ENCODE data around the gene SCAND1.
"Not testable (repeated sequence)": the region's sequence is repeated elsewhere in the genome, so short reads cannot be mapped to it uniquely, and the experiment has no call there.

Gene SCAND1

DNA sequence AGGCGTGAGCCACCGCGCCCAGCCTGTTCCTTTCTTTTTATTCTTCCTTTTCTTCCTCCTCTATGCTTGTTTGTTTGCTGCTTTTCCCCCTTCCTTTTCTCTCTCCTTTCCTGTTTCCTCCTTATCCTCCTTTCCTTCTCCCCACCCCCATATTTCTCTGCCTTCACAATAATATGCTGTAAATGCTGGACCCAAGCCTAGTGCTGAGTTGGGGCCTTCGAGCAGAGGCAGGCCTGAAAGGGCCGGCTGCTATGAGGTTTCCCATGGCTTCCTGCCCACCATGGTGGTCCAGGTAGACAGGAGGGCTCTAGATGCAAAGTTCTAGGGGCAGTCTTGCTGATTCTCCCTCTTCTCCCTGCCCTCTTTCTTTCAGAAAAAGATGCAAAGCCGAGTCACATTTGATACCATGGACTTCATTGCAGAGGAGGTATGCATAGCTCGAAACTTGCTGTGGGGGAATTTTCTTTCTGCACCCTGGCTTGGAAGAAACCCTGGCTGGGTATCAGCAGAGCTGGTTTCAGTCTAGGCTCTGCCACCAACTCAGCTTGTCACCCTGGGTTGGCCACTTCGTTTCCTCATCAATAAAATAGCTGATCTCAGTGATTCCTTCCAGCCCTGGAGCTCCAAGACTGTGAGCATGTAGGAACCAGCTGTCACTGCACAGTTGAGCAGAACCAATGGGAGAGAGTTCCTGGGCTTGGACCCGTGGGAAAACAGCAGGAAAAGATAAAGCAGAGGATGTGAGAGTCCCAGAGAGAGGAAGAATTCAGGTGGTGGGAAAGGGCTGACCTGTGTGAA lies 21.5 kb upstream of the SCAND1 start:
- no peak overlapping the region for H3K4me3 Mint-ChIP-seq
- H3K9me3 Mint-ChIP-seq (ENCODE audit: low read depth) = no peaks in the 10 kb centered on the region
- no peaks in the 10 kb centered on the region for H3K4me1 Mint-ChIP-seq (ENCODE audit: low read depth)
- no peaks in the 10 kb centered on the region for H3K27me3 Mint-ChIP-seq
- H3K27ac Mint-ChIP-seq = no peak overlapping the region
- no peaks in the 10 kb centered on the region for H3K36me3 Mint-ChIP-seq

DNA sequence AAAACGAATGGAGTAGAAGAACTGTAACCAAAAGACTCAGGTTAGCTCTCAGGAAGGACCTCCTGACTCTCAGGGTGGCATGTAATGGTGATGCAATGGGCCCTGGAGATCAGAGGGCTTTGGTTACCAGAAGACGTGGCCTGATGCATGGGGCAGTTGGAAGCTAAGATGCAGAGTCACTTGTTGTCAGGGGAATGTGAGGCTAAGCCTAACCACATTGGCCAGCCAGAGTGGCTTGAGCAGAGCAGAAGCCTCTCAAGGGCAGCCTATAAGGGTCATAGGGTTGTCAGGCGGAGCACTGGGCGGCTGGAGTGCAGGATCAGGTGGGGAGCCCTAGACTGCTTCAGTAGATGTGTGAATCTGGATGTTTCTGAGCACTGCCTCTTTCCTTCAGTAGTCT lies 20.0 kb upstream of the SCAND1 start:
- no peaks in the 10 kb centered on the region for H3K27me3 Mint-ChIP-seq
- no peaks in the 10 kb centered on the region for H3K36me3 Mint-ChIP-seq
- no peak overlapping the region for H3K4me3 Mint-ChIP-seq
- H3K9me3 Mint-ChIP-seq (ENCODE audit: low read depth) = no peaks in the 10 kb centered on the region
- H3K27ac Mint-ChIP-seq = no peak overlapping the region
- no peaks in the 10 kb centered on the region for H3K4me1 Mint-ChIP-seq (ENCODE audit: low read depth)

DNA sequence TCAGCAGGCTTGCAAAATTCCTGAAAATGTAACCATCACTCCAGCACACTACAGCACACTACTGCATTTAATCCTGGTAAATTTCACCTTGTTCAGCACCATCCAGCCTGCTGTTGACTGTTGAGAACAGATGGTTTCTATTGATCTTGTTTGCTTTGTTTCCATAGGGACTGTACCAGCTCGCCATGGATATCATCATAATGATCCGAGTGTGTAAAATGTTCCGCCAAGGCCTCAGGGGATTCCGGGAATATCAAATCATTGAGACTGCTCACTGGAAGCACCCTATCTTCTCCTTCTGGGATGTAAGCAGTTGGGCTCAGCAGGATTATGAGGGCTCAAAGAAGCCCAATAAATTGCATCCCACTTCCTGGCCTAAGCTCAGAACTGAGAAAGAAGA lies 18.2 kb upstream of the SCAND1 start:
- Mint-ChIP-seq H3K9me3 (ENCODE audit: low read depth) (no peaks in the 10 kb centered on the region), H3K36me3 (no peaks in the 10 kb centered on the region), H3K4me1 (ENCODE audit: low read depth) (no peaks in the 10 kb centered on the region), H3K4me3 (no peak overlapping the region), H3K27ac (no peak overlapping the region), H3K27me3 (no peaks in the 10 kb centered on the region)

DNA sequence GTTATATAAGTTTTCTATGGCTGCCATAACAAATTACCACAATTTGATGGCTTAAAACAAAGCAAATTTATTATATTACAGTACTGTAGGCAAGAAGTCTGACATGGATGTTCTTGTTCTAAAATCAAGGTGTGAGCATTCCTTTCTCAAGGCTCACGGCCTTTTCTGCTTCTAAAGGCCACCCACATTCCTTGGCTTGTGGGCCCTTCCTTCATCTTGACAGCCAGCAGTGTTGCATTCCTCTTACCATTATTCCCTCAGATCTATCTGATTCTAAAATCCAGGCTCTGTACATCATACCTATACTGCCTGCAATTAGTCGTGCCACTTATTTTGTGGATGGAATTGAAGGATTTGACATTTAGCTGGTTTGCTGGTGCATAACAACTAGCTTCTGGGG lies 17.7 kb upstream of the SCAND1 start:
- H3K27ac Mint-ChIP-seq = no peak overlapping the region
- H3K4me1 Mint-ChIP-seq (ENCODE audit: low read depth) = no peaks in the 10 kb centered on the region
- no peak overlapping the region for H3K4me3 Mint-ChIP-seq
- H3K27me3 Mint-ChIP-seq = no peaks in the 10 kb centered on the region
- H3K9me3 Mint-ChIP-seq (ENCODE audit: low read depth) = no peaks in the 10 kb centered on the region
- H3K36me3 Mint-ChIP-seq = no peaks in the 10 kb centered on the region

DNA sequence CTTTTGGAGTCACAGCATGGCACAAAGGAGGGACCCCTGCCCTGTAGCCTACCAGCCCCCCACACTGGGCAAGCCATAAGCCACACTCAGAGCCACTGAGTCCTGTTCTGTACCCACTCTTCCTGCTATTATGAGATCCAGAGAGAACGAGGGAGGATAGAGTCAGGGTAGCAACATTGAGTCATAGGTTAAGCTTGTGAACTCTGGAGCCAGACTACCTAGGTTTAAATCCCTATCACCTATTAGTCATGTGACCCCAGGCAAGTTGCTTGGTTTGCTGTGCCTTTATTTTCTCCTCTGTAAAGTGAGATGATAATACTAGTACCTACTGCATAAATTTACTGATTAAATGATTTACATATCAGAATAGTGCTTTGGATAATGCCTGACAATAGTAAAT lies 14.6 kb upstream of the SCAND1 start:
- H3K27ac Mint-ChIP-seq = no peak overlapping the region
- H3K4me3 Mint-ChIP-seq = no peak overlapping the region
- no peaks in the 10 kb centered on the region for H3K27me3 Mint-ChIP-seq
- no peaks in the 10 kb centered on the region for H3K9me3 Mint-ChIP-seq (ENCODE audit: low read depth)
- peaks cover 3% of the 10 kb centered on the region for H3K4me1 Mint-ChIP-seq (ENCODE audit: low read depth)
- H3K36me3 Mint-ChIP-seq = no peaks in the 10 kb centered on the region

DNA sequence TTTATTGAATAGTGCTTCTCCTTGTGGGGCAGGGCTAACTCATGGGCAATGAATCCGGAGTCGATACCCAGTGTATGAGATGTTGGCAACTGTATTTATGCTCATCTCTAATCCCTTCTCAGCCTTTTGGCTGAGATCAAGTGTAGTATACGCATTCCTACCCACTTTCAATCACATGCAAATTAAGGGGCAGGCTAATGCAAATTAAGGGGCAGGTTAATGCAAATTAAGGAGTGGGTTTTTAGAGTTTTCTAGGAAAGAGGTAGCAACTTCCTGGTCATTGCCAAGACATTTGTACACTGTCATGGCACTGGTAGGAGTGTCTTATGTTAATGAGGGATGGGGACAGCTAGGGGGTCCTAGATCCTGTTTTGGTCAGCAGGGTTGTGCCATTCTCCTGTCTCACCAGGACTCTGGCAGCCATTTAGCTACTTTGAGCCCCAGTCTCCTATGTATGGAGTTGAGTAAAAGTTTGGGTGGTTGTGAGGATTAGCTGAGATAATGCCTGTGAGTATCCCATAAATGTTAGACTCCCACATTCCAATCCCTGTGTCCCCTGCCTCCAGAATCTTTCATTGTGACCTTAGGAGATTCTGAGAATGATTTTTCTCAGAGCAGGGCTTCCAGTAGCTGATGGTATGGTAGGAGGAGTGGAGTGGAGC lies 13.8 kb upstream of the SCAND1 start, which contains the start of gene CNBD2:
CNBD2 (plus strand) TSS at position 612 of the 662 bp plus-strand sequence. CDS start 173 bp downstream, outside the sequence.
- H3K27ac Mint-ChIP-seq = no peak within 1 kb of the TSS
- no peak within 1 kb of the TSS for H3K4me3 Mint-ChIP-seq
- H3K9me3 Mint-ChIP-seq (ENCODE audit: low read depth) = no peaks in the 10 kb centered on the region
- no peaks in the 10 kb centered on the region for H3K27me3 Mint-ChIP-seq
- H3K36me3 Mint-ChIP-seq = no peaks in the 10 kb centered on the region
- peaks cover 3% of the 10 kb centered on the region for H3K4me1 Mint-ChIP-seq (ENCODE audit: low read depth)

DNA sequence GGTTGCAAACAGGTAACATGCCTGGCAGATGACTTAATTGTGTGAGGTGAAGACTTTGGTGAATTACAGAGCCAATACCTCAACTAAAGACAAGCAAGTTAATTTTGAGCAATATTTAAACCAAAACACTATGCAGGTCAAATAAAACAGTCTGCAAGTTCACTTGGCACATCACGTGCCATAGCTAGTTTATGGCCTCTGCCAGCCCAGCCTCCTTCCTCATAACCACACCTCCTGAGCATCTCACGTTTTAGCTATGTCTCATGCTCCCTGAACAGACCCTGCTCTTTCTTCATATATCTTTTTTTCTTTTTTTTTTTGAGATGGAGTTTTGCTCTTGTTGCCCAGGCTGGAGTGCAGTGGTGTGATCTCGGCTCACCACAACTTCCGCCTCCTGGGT lies 9.6 kb upstream of the SCAND1 start:
- Mint-ChIP-seq H3K4me1 (ENCODE audit: low read depth) (peaks cover 3% of the 10 kb centered on the region), H3K9me3 (ENCODE audit: low read depth) (peaks cover 6% of the 10 kb centered on the region), H3K27me3 (no peaks in the 10 kb centered on the region), H3K4me3 (no peak overlapping the region), H3K27ac (no peak overlapping the region), H3K36me3 (no peaks in the 10 kb centered on the region)

DNA sequence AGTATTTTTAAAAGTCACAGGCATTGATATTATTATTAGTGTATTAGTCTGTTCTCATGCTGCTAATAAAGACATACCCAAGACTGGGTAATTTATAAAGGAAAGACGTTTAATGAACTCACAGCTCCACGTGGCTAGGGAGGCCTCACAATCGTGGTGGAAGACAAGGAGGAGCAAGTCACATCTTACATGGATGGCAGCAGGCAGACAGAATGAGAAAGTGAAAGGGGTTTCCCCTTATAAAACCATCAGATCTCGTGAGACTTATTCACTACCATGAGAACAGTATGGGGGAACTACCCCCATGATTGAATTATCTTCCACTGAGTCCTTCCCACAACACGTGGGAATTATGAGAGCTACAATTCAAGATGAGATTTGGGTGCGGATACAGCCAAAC lies 5.0 kb upstream of the SCAND1 start:
- H3K9me3 Mint-ChIP-seq (ENCODE audit: low read depth); H3K4me1 Mint-ChIP-seq (ENCODE audit: low read depth); H3K27me3 Mint-ChIP-seq; H3K36me3 Mint-ChIP-seq; H3K4me3 Mint-ChIP-seq; H3K27ac Mint-ChIP-seq: not testable (repeated sequence)

DNA sequence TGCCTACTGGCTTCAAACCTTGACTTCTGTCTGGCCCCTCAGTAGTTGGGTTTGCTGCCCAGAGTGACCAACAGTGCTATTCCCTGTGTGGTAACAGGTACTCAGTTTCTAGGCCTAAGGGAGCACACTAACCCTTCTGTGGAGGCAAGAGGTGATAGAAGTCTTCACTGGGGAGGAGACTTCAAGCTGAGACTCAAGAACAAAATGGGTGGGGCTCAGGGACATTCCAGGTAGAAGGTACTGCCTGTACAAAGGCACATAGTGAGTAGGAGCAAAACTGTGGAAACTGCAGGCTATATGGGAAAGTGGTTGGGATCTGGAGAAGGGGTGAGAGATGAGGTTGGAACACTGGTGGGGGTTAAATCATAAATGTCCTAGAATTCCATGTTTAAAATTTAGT lies 2.3 kb upstream of the SCAND1 start:
- Mint-ChIP-seq H3K4me1 (ENCODE audit: low read depth) (peaks cover 21% of the 10 kb centered on the region), H3K9me3 (ENCODE audit: low read depth) (peaks cover 6% of the 10 kb centered on the region)

DNA sequence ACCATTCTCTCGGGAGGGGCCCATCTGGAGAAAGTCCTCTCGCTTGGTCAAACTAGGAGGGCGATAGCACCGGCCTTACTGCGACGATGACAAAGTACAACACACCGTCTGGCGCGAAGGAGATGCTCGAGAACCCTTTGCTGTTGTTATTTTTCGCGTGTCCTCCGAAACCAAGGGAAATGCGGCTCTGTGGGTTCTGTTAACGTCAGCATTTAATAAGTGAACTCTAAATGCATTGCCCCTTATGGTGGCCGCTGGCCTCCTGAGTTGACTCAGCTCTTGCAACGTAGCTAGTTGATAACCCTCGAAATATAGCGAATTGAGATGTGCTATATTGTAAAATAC lies 577 bp upstream of the SCAND1 start:
- Mint-ChIP-seq H3K27ac (peak overlapping the region; percentile 100), H3K36me3 (peaks cover 3% of the 10 kb centered on the region), H3K4me3 (peak overlapping the region; percentile 99), H3K9me3 (ENCODE audit: low read depth) (peaks cover 6% of the 10 kb centered on the region), H3K27me3 (no peaks in the 10 kb centered on the region), H3K4me1 (ENCODE audit: low read depth) (peaks cover 25% of the 10 kb centered on the region)

More for the DNA sequence above, 2.3 kb upstream of the SCAND1 start:
- peaks cover 3% of the 10 kb centered on the region for H3K36me3 Mint-ChIP-seq
- H3K27me3 Mint-ChIP-seq = no peaks in the 10 kb centered on the region
- no peak overlapping the region for H3K4me3 Mint-ChIP-seq
- no peak overlapping the region for H3K27ac Mint-ChIP-seq

DNA sequence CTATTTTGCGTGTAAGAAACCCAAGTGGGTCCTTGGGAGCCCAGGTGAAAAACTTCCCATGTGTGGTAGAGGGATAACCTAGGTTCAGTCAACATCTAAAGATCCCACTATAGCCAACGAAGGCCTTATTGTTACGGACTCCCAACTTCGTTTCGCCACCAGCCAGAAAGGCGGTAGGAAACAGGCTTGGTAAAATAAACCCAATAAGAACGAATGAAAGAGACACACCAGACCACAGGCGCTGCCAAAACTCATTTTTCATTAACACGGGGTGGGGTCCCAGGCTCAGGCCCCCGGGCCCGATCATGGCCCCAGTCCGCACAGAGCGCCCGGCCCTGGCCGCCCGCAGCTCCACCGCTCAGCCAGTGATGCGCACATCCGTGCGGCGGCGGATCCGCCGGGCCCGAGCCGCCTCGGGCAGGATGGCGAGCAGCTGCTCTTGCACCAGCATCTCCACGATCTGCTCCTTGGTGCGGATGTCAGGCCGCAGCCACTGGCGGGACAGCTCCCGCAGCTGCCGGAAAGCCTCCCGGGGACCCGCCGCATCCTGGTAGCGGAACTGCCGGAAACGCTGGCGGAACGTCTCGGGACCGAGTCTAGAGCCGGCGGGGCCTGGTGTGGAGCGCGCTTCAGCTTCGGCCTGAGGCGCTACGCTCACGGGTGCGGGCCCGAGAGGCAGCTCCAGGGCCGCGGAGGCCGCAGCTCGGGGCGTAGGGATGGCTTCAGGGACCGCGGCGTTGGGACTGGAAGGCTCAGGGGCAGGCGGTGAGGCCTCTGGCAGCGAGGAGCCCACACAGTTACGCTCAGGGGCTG lies 709 bp downstream of the SCAND1 start:
- peak overlapping the region; percentile 100 for H3K27ac Mint-ChIP-seq
- peaks cover 25% of the 10 kb centered on the region for H3K4me1 Mint-ChIP-seq (ENCODE audit: low read depth)
- peak overlapping the region; percentile 99 for H3K4me3 Mint-ChIP-seq
- H3K36me3 Mint-ChIP-seq = peaks cover 3% of the 10 kb centered on the region
- H3K27me3 Mint-ChIP-seq = no peaks in the 10 kb centered on the region
- H3K9me3 Mint-ChIP-seq (ENCODE audit: low read depth) = no peaks in the 10 kb centered on the region

DNA sequence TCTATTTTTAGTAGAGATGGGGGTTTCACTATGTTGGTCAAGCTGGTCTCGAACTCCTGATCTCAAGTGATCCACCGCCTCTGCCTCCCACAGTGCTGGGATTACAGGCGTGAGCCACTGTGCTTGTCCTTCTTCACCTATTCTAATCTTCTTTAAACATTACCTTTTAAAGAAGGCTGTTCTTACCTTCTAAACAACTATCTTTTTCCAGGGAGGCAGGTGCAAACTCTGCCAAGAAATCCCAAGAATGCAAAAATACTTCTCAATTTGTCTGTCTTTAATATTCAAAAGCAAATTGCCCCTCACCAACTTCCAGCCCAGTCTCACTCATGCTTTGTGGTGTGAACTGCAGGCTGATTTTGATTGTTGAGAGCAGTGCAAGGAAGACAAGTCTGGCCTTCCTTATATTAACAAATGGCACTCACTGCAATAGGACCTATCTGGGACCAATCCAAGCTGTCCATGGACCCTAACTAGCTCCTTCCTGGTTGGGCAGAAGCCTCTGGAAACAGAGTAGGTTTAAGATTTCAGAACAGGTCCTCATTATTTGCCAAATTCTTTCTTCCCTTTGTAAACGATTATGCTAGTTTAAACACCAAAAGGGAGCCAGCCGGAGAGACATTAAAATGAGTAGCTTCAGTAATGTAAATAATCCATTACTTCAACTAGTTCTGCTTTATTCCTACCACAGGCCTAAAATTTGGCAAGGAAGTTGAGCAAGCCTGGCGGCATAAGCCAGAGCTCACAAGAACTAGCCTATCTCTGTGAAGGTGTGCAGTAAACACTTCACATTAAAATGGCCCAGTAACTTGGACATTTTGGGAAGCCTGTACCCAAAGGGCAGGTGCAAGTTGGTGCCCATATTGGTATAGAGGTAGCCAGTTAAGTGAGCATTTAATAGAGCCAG lies 1.6 kb downstream of the SCAND1 start:
- H3K36me3 Mint-ChIP-seq = peaks cover 4% of the 10 kb centered on the region
- no peaks in the 10 kb centered on the region for H3K9me3 Mint-ChIP-seq (ENCODE audit: low read depth)
- peaks cover 25% of the 10 kb centered on the region for H3K4me1 Mint-ChIP-seq (ENCODE audit: low read depth)
- peak overlapping the region; percentile 100 for H3K27ac Mint-ChIP-seq
- no peaks in the 10 kb centered on the region for H3K27me3 Mint-ChIP-seq
- H3K4me3 Mint-ChIP-seq = peak overlapping the region; percentile 99

DNA sequence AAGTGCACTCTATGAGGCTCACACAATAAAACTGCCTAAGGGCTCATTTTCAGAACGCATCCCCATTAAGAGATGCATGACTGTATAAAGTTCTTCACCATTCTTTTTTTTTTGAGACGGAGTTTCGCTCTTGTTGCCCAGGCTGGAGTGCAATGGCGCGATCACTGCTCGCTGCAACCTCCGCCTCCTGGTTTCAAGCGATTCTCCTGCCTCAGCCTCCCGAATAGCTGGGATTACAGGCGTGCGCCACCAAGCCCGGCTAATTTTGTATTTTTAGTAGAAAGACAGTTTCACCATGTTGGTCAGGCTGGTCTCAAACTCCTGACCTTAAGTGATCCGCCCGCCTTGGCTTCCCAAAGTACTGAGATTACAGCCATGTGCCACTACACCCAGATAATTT lies 2.2 kb downstream of the SCAND1 start:
- Mint-ChIP-seq H3K4me1 (ENCODE audit: low read depth) (peaks cover 30% of the 10 kb centered on the region), H3K4me3 (peak overlapping the region; percentile 99), H3K27ac (peak overlapping the region; percentile 100)
- H3K36me3 Mint-ChIP-seq; H3K27me3 Mint-ChIP-seq; H3K9me3 Mint-ChIP-seq (ENCODE audit: low read depth): not testable (repeated sequence)

DNA sequence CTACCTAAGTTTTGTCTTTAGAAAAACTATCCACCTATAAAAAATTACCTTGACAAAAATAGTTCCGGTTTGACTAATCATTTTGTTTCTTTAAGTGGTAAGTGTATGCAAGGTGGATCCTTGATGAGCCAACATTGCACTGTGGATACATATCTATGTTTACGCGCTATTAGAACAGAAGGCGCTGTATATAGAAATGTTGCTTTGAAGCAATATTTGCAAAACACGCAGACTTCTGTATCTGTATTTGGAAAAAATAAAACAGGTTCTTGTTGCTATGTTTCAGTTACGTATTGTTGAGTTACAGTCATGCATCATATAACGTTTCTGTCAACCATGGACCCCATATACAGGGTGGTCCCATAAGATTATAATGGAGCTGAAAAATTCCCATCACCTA lies 4.2 kb downstream of the SCAND1 start:
- H3K27ac Mint-ChIP-seq = no peak overlapping the region
- peaks cover 25% of the 10 kb centered on the region for H3K4me1 Mint-ChIP-seq (ENCODE audit: low read depth)

More for the DNA sequence above, 4.2 kb downstream of the SCAND1 start:
- Mint-ChIP-seq H3K36me3 (peaks cover 6% of the 10 kb centered on the region), H3K4me3 (no peak overlapping the region), H3K27me3 (no peaks in the 10 kb centered on the region), H3K9me3 (ENCODE audit: low read depth) (no peaks in the 10 kb centered on the region)

Data from activated naive CD8-positive, alpha-beta T cell (primary cell).